ENCODE results near the gene LCAT.

The LCAT gene

DNA sequence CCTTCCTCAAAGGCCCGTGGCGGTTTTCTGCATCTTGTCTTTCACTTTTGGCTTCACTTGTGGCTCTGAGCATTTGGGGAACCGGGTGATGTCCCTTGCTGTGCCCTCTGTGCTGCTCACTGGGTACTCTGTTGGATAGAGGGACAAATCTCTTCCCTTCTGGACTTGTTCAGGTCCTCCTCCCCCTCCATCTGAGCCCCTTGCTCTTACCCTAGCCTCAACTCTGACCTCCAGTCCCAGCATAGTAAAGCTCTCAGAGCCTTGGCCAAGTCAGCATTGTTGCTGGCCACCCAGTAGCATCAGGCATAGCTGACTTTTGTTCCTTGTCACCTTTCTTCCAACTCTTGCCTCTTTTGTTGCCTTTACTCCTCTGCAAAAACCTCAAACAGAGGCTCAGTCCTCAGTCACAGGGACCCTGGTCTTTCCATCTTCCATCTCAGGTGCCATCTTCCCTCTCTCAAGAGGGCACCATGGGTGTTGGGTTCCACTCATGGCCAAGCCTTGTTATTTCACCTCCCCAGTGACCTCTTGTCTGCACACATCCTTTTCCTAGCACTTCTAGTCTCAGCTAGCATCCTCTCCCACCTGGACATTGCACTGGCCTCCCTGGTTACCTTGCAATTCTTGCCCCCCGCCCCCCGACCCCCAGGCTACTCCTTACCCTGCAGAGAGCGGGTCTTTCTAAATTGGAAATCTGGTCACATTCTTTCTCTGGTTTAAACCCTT, 6.9 kb downstream of the LCAT start:
- H3K27ac ChIP-seq, result peak overlapping the region; percentile 81
- TF ChIP-seq, protein P1, sequence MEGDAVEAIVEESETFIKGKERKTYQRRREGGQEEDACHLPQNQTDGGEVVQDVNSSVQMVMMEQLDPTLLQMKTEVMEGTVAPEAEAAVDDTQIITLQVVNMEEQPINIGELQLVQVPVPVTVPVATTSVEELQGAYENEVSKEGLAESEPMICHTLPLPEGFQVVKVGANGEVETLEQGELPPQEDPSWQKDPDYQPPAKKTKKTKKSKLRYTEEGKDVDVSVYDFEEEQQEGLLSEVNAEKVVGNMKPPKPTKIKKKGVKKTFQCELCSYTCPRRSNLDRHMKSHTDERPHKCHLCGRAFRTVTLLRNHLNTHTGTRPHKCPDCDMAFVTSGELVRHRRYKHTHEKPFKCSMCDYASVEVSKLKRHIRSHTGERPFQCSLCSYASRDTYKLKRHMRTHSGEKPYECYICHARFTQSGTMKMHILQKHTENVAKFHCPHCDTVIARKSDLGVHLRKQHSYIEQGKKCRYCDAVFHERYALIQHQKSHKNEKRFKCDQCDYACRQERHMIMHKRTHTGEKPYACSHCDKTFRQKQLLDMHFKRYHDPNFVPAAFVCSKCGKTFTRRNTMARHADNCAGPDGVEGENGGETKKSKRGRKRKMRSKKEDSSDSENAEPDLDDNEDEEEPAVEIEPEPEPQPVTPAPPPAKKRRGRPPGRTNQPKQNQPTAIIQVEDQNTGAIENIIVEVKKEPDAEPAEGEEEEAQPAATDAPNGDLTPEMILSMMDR (IDR thresholded peaks at IDR 0.05), result no peak

DNA sequence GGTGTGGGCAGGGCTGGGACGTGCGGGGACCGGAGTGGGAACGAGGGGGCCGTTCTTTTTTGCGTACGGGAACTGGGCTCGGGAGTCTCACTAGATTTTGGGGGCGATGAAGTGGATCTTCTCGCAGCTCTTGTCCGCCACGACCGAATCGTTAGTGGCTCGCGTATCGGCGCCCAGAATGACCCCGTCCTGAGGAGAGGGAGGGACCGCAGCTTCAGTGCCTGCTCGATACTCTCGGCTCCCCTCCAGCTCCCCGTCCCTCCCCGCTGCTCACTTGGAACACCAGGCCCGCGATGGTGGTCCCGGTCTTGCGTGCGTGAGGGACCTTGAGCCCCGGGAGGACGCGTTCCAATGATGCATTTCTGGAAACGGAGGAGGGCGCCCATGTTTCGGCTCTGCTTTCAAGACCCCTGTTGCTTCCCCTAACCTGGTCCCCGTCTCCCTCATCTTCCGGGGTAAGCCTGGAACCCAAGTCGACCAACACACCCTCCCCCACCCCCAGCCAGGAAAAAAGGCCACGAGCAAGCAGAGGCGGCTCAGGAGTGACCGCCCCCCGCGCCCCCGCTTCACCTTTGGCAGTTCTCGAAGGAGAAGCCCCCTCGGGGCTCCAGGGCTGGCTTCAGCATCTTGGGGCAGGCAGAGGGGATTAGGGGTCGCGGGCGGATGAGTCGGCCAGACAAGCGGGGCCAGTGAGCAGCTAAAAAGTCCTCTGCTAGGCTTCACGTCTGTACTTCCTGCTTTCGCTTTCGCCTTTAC, 7.6 kb downstream of the LCAT start, which contains the start of gene PSMB10:
PSMB10 (minus strand) TSS at position 727 of the 756 bp plus-strand sequence; CDS start at position 626, 101 bp downstream.
- TF ChIP-seq, protein P1 (IDR thresholded peaks at IDR 0.05), result no peak
- TF ChIP-seq ZFX (IDR thresholded peaks at IDR 0.05; ENCODE audit: borderline replicate concordance), result no peak
- H3K27ac ChIP-seq, result peak within 1 kb of the TSS; percentile 81

DNA sequence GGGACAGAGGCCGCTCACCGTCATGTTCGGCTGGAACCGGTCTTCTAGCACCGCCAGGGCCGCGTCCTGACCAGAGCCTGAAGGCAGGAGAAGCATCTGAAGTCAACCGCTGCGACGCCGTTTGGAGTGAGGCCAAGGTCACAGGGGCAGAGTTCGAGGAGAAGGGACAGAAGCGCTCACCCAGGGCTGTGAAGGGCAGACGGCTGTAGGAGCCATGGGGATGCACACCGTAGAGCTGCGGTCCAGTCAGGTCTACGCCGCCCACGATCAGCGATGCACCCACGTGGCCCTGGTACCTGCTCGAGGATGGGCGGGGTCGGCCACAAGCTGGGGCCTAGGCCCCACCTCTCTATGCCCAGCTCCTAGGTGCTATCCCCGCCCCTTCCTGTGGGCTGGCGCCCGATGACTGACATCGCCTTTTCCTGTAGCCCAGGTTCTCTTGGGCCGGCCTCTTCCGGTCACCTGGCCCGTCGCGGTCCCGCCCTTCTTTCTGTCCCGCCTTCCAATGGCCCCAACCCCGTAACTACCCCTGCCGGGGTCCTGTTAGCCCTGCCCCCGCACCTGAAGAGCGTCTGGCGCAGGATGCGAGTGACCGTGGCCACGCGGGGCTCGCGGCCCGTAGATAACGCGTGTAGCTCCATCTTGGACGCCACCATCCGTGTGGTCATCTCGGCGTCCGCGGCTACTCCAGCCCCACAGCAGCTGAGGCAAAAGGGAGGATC, 8.4 kb downstream of the LCAT start:
- TF ChIP-seq, protein P1 (IDR thresholded peaks at IDR 0.05), result no peak
- TF ChIP-seq ZFX (IDR thresholded peaks at IDR 0.05; ENCODE audit: borderline replicate concordance), result no peak
- H3K27ac ChIP-seq, result peak overlapping the region; percentile 81

DNA sequence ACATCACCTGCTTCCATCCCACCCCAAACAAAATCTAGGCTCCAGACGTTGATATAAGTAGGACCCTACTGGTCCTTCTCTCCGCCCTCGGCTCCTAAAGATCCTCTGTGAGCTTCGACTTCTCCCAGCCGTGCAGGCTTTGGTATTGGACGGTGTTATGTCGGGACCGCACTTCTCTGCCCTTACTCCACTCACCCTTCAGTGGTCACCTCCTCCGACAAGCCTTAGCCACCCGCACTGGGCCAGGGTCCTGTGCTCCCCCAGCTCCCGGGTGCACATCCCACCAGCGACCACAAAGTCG, 8.9 kb downstream of the LCAT start:
- TF ChIP-seq ZFX (IDR thresholded peaks at IDR 0.05; ENCODE audit: borderline replicate concordance), result no peak
- TF ChIP-seq, protein P1 (IDR thresholded peaks at IDR 0.05), result no peak
- H3K27ac ChIP-seq, result peak overlapping the region; percentile 81

DNA sequence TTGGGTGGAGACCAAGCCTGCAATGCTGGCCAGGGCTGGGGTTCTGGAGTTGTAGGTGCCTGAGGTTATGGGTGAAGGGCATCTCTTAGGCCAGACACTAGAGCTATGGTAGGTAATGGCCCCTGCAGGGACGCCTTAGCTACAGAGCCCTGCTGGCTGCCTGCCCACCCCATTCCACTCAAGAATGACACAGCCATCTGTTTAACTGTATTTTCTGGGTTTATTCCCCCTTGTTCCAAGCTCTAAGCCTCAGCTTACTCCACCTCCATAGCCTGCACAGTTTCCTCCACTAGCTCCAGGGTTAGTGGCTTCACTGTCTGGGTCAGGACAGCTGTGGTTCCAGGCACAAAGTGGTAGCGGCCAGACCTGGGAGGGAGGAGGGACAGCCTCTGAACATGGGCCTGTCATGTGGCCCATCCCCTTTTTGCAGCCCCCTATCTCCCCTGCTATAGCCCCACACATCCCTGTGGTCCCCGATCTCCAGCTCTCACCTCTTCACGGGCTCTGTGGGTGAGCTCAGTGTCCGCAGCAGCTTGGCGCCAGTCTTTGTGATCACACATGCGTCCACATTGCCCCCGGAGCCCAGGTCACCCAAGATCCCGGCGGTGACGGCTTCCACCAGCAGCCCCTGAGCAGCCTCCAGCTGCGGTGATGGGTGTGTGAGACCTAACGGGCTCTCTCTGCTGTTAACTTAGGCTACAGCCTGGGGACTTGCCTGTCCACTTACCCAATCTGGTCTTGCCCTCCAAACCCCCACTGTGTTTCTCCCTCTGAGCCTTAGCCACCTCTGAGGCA, 9.4 kb downstream of the LCAT start:
- H3K27ac ChIP-seq, result peak overlapping the region; percentile 81
- TF ChIP-seq, protein P1 (IDR thresholded peaks at IDR 0.05), result no peak
- TF ChIP-seq ZFX (IDR thresholded peaks at IDR 0.05; ENCODE audit: borderline replicate concordance), result no peak

DNA sequence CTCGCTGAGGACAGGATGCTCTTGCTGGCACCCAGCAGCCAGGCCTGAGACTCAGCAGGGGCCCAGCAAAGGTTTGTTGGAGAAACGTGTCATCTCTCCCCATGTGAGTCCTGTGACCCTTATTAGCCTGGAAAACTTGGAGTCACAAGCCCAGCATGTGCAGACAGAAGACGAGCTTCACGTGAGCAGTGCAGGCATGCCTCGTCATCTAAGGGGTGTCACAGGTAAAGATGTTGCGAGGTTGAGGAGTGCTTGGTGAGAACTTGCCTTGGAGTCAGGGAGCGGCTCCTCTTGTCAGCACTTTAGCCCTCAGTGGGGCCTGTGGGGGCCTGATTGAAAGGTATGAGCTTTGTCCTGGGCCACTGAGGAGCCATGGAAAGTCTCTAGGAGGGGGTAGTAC, 10.1 kb downstream of the LCAT start:
- no peak for TF ChIP-seq ZFX (IDR thresholded peaks at IDR 0.05; ENCODE audit: borderline replicate concordance)
- TF ChIP-seq, protein P1 (IDR thresholded peaks at IDR 0.05), result no peak
- no peak overlapping the region for H3K27ac ChIP-seq
